ENCODE measurements around the gene MCF2L.

The MCF2L gene

GRCh38 chr13:113086031-113086750 lies 117.2 kb downstream of the MCF2L start:
- no peak for DNase-seq

- DNase-seq = no peak
Measured at GRCh38 chr13:113086991-113087922, 118.2 kb downstream of the MCF2L start.

- no peak for DNase-seq
Measured at GRCh38 chr13:113087923-113088690, 119.1 kb downstream of the MCF2L start.

GRCh38 chr13:113088691-113089020 lies 119.6 kb downstream of the MCF2L start:
- no peak for DNase-seq

- DNase-seq = no peak
Measured at GRCh38 chr13:113089693-113090414, 120.8 kb downstream of the MCF2L start.

- no peak for DNase-seq
Measured at GRCh38 chr13:113090415-113090770, 121.4 kb downstream of the MCF2L start.

GRCh38 chr13:113090806-113091205 lies 121.8 kb downstream of the MCF2L start:
- DNase-seq = no peak

GRCh38 chr13:113091211-113091771 lies 122.3 kb downstream of the MCF2L start:
- DNase-seq = no peak

GRCh38 chr13:113091891-113092775 lies 123.1 kb downstream of the MCF2L start:
- DNase-seq = no peak

- no peak for DNase-seq
Measured at GRCh38 chr13:113092776-113093579, 124.0 kb downstream of the MCF2L start.

GRCh38 chr13:113093580-113094409 lies 124.8 kb downstream of the MCF2L start:
- no peak for DNase-seq

GRCh38 chr13:113094410-113094800 lies 125.4 kb downstream of the MCF2L start:
- no peak for DNase-seq

GRCh38 chr13:113095146-113096051 lies 126.4 kb downstream of the MCF2L start:
- no peak for DNase-seq

- DNase-seq = no peak
Measured at GRCh38 chr13:113096052-113096744, 127.2 kb downstream of the MCF2L start.

- DNase-seq = no peak
Measured at GRCh38 chr13:113096745-113097305, 127.8 kb downstream of the MCF2L start.

GRCh38 chr13:113097651-113098050 lies 128.6 kb downstream of the MCF2L start:
- no peak for DNase-seq

- DNase-seq = no peak
Measured at GRCh38 chr13:113098162-113098732, 129.2 kb downstream of the MCF2L start.
